ENCODE results near the gene HRK.

The HRK gene

DNA sequence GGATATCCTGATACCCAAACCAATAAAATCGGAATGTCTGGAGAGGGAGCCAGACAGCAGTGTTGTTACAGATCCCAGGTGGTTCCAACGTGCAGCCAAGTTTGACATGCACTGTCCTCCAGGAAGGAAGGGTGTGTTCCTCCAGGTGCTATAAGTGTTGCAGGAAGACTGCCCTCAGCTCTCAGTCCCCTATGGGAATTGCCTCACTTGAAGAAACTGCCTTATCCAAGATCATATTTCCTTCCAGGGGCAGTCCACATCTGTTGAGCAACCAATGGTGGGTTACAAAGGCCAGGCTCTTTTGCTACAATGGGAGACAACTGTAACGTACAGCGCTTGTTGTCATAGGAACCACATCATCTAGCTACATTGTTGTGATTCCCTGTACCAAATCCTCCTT lies 16.2 kb upstream of the HRK start:
- no peak for DNase-seq

DNA sequence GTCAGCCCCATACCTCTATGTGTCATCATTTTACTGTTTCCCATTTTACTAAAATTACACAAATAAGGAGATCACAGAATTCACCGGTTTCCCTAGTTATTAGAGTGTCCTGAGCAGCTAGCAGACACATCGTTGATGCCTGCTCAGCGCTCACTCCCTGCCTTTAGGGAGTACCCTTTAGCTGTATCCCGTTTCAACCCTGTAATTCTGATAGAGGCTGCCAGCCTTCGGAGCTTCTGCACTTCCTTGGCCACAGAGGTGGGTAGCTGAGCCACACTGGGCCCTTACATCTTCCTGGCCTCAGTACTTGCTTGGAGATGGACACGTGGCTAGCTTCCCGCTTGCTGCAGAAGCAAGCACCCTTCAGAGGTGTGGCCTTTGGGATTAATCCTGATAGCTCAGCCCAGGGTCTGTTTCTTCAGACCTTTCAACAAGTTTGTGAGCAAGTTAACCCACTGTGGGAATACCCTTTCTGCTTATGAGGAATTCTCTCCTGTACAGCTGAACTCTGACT lies 15.2 kb upstream of the HRK start:
- DNase-seq, result no peak

GRCh38 chr12:116894913-116895312 lies 13.7 kb upstream of the HRK start:
- no peak for DNase-seq

- no peak for DNase-seq
Measured at GRCh38 chr12:116892349-116893140, 11.3 kb upstream of the HRK start.

DNA sequence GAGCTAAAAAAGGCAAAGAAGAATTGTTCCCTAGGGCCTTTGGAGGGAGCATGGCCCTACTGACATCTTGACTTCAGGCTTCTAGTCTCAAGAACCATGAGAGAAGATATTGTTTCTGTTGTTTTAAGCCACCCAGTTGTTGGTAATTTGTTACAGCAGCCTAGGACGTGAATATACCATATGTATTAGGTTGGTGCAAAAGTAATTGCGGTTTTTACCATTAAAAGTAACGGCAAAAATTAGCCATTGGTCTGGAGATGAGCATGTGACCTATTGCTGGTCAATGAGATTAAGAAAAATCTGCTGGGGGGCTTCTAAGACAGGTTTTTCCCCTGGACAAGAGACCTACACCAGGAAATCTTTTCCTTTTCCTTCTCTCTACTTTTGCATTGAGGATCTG lies 9.8 kb upstream of the HRK start:
- DNase-seq, result no peak

- DNase-seq, result no peak
Measured at GRCh38 chr12:116890330-116890729, 9.1 kb upstream of the HRK start.

DNA sequence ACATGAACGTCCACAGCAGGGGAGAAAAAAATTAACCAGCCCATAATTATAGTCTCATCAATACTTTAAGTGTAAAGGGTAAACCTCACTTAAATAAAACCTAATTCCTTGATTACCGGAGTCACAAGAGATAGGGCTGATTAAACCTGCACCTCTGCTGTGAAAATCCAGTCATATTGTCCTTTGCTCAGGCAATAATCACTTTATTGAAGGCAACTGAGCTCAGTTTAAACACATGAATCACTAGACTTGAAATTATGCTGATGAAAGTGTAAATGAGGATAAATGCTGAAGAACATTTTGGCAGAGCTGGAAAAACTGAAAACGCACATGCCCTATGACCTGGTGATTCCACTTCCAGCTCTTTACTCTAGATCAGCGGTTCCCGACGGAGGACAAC lies 6.7 kb upstream of the HRK start:
- no peak for DNase-seq

DNA sequence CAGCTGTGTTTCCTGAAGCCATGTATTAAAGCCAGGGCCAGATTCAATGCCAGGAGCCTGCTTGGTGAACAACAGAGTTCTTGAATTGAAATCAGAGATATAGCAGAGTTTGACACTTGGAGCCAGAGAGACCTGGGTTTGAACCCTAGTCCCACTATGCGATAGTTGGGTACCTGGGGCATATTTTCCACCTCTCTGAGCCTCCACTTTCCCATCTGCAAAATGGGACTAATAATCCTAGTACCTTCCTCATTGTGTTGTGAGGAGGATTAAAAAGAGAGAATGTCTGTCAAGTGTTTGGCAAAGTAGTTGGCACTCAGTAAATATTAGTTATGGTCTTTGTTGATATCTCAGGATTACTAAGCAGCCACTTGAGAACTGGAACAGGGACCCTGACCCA lies 6.0 kb upstream of the HRK start:
- DNase-seq, result no peak

DNA sequence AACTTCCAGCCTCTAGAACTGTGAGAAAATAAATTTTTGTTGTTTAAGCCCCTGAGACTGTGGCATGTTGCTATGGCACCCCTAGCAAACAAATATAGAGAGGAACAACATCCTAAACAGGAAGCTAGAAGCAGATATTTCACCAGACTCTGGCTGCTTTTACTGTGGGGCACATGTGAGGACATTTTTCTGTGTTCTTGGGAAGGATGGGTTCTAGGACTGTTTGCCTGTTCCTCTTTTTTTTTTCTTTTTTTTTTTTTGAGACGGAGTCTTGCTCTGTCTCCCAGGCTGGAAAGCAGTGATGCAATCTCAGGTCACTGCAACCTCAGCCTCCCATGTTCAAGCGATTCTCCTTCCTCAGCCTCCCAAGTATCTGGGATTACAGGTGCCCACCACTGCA lies 4.2 kb upstream of the HRK start:
- peak; percentile 40 to 65 (median 56) for DNase-seq

GRCh38 chr12:116884871-116885270 lies 3.6 kb upstream of the HRK start:
- DNase-seq, result peak in 1 of 3 donors; percentile 10

- DNase-seq, result peak in 2 of 3 donors; percentile 17 to 21
Measured at GRCh38 chr12:116882742-116883141, 1.5 kb upstream of the HRK start.

- no peak for DNase-seq
Measured at GRCh38 chr12:116881877-116882507, 751 bp upstream of the HRK start.

GRCh38 chr12:116880817-116881324 lies 370 bp downstream of the HRK start:
- DNase-seq, result peak in 2 of 3 donors; percentile 37 to 67

DNA sequence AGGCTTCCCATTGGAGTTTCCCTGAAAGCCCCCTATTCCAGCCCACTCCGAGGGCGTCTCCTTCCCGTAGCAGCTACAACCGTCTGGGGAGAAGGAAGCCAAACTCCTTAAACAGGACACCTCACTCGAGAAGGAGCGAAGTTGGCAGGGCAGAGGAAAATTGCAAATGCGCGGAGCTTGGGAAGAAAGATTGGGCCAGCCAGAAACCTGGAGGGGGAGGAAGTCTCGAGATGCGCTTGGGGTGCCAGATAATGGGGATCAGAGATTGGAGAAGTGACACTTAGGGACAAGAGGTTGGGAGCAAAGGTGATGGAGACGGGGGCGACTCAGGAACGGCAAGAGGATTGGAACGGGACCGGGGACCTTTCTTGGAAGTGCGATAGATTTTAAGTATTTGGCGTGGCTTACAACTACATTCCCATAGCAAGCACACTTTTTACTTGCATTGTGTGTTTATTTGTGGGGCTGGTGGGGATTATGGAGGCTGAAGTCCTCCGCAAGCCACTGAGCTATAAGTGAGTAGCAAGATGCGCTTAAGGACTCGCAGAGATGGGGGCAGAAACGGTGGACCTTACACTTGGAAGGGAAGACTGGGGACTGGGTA lies 926 bp downstream of the HRK start:
- no peak for DNase-seq

DNA sequence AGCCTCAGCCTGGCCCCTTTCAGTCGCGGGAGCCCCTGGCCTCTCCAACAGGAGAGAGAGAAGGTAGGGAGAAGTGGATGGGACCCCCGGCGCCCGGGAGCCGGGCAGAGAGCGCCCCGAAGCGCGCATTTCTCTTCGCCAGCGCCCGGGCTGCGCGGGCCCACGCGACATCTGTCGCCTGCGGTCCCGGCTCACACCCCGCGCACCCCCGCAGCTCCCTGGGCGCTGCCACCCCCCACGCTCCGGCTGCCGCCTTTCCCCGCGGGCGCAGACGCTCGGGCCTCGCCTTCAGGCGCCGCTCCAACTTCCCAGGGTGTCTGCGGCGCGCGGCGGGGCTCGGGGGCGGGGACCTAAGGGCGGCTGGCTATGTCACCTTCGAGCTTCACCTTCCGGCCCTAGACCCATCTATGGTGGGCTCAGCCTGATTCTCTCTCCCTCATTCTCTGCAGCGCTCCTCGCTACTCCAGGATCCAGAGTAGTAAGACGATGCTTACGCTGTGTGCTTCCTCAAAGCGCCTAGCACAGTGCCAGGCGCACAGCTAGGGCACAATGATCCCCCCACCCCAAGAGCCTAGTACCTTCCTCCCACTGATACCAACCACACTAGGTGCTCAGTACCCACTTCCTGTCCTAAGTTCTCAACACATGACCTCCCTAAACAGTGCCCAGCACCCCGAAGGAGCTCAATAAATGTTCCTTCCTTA lies 1.6 kb downstream of the HRK start:
- peak in 1 of 3 donors; percentile 26 for DNase-seq

DNA sequence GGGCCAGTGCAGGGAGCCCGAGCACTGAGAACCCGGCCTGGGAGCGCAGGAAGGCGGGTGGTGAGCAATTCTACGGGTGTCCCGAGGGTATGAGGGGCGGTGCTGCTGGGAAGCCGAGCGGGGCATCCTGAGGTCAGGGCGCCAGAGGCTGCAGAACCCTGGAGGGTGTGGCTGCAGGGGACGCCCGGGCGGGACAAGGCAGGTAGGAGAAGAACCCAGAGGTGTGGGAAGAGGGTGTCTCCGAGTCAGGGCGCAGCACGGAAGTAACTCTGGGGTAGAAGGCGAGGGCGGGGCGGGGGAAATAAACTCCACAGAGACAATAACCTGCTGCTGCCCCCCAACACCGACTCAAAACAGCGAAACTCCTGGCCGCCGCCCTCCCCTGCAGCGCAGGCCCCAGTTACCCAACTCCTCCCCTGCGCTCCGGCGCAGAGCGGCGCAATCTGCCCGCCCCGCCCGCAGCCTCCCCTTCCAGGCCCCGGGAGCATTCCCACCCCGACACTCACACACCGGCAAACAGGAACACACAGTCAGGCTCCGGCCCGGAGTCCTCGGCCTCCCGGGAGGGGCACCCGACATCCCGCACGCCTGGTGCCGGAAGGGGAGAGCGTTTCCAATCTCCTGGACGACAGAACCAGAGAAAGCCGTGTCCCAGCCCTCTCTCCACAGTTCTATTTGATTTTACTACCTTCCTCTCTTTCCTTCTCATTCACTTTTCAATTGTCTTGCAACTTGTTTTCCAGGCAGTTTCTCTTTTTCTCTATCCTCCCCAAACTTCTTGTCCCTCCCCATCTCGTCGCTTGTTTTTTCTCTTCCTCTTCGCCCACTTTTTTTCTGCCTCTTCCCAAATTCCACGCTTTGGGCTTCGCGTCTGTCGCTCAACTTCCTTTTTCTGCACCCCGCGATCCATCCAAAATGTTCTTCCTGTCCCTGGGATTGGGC lies 2.4 kb downstream of the HRK start:
- DNase-seq, result peak; percentile 22 to 34 (median 32)

DNA sequence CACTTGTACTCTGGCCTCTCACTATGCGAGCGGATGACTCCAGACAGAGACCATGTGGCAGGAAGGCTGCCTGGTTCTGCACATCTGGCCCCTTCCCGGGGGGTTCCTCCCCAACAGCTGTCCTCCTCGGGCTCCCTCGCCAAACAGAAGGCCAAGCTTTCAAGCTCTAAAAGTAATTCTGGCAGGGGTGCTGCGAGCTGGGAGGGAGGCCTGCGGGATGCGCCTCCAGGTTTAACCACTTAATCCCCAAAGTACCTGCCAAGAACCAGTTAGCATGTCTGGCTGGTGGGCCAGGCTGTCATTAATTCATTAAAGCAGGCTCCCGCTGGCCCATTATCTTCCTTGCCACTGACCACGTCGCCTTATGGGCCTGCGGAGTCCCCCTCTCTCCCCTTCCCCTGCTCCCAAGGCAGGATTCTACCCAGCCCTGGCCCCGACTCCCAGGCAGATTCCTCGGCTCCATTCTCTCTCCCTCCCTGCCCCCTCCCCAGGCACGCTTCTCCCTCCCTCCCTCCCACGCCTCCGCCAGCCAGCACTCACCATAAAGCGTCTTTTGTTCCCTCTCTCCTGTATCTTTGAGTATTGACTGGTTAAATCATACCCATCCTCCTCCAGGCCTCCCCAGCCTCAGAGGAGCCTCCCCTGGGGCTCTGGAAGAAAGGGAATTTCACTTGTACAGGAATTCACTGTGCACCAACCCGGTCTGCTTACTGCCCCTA lies 4.9 kb downstream of the HRK start:
- no peak for DNase-seq

DNA sequence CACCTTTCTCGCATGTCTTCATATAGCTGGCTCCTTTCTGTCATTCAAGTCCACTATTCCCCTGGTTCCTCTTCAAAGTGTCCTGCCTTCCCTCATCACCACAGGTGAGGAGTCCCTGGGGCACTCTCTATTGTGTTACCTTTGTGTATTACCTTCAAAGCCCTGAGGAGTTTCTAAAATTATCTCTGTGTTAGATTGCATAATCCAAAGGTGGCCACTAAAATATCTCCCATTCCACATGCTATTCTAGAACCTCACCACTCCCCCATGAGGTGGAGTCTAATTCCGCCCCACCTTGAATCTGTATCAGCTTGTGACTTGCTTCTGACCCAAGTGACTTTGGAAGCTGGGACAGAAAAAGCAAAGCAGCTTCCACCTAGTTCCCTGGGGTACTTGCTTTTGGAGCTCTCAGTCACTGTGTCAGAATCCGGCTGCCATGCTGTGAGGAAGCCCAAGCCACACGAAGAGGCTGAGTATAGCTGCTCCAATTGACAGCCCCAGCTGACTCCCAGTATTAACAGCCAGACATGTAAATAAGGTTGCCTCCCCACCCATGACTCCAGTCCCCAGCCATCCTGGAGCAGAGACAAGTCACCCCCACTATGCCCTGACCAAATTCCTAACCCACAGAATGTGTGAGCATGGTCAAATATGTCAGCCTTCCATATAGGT lies 6.8 kb downstream of the HRK start:
- no peak for DNase-seq

DNA sequence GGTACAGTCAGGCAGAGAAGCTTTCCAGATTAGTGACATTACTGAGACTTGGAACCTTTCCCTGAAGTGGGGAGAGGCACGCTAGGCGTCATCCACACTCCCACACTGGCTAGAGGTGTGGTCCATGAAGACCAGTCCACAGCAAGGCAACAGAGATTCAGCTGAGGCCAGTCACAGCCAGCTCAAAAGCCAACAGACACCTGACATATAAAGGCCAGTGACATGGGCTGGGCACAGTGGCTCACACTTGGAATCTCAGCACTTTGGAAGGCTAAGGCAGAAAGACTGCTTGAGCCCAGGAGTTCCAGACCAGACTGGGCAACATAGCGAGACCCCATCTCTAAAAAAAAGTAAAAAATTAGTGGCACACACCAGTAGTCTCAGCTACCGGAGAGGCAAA lies 10.9 kb downstream of the HRK start:
- DNase-seq, result no peak

DNA sequence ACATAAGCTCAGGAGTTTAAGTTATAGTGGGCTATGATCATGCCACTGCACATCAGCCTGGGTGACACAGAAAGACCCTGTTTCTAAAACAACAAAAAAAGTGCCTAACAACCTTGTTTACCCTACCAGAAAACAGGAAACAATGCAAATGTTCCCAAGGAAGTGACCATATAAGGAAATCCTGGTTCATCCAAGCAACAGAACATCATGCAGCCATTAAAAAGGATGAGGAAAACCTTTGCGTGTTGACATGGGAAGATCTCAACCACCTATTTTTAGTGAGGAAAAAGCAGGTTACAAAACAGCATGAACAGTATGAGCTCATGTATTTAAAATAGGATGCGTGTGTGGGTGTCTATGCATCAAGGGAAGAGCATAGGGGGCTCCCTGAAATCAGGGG lies 13.7 kb downstream of the HRK start:
- no peak for DNase-seq
